Right forelimb (tissue), 1 donor: ENCODE results near the gene FAM118A.
"Not testable (repeated sequence)": the region's sequence is repeated elsewhere in the genome, so short reads cannot be mapped to it uniquely, and the experiment has no call there.

ENCODE experiments used
- DNase-seq: peaks from one replicate; pipeline ENCODE4 v3.0.0-alpha.2; 2018

FAM118A gene

DNA sequence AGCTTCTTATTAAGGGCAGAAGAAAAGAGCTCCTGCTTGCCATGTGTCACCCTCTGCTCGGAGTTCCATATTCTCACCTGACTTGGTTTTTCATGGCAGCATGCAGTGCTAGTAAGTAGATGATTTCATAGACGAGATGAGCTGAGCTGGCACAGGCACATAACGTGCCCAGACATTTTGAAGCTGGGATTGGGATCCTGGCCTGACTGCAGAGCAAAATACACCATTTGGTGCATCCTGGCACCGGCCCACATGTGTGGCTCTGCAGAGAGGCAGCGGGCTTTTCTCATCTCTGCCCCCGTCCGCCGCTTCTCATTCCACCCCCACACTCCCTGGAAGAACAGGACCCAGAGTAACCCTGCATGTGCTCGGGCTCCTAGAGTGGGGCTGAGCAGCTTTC, 24.8 kb downstream of the FAM118A start:
- no peak for DNase-seq

DNA sequence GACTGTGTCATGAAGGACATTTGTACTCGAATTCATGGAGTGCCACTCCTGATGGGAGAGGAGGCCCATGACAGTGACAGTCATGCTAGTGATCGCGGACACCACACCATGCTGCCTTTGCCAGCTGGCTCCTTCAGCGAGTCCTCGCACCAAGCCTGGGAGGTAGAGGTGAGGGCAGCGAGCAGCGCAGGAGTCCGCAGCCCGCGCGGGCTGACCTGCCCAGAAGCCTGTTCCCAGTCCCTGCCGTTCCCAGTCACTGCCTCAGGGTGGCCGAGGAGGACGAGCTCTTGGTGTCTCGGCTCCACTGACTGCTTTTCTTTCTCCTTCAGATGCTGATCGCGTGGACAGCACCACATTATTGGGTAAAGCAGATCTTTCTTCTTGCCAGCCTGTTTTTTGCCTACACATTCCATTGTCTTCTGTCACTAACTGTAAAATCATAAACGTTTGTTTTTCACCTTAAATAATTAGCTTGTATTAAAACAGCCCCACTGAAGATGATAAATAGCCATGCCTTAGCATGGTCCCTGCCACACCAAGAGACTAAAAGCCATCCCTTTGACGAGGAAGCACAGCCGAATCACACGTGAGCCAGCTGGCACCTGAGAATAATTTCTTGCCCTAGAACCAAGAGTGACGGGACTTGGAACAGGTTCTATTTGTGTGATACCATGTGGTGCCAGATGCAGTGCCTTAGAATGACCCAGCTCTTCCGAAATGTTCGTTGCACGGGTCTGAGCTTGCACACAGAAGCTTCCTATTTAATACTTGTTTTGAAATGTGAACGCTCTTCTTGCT, 25.5 kb downstream of the FAM118A start:
- no peak for DNase-seq

DNA sequence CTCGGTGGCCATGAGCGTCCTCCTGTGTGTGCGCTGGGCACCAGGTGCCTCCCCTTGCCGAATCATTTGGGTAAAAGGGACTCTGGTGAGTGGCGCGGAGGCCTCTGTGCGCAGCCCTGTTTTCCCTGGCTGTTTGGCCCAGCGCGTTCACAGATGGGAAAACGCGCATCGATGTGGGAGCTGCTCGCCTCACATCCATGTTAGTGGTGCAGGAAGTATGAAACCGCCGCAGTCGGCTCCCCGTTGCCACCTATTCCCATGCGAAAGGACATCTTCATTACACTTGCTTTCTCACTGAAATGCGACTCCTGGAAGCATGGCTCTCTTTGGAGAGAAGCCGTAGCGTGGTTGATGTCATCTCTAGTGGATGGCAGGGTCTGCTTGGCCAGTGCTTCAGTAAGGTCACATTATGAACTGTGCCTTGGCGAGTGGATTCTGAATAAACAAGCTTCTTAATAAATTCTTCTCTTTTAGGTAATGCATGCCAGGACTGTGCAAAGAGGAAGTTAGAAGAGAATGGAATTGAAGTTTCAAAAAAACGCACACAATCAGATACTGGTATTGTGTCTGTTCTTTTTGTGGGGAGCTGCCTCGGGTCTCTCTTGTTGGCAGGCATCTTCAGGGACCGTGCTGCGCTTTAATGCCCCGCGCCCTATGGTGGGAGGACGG, 26.3 kb downstream of the FAM118A start:
- DNase-seq, result no peak

DNA sequence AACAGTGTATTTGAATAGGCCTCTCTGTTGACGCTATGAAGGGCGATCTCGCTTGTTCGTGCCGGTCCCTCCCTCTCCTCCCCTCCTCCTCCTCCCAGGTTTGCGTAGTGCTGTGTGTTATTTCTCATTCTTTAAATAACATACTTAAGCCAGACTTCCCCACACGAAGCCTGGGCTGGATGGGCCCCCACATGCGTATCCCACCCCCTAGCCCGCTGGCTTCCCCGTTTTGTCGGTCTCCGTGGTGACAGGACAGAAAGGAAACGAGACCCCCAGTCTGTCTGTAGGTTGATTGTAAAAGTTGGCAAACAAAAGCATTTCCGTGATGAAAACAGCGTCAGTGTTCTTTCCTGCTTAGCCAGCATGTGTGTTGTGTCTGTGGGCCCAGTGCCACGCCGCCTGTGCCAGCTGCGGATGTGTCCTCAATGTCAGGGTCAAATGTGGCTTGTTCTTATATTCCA, 27.3 kb downstream of the FAM118A start:
- DNase-seq, result peak; percentile 68

DNA sequence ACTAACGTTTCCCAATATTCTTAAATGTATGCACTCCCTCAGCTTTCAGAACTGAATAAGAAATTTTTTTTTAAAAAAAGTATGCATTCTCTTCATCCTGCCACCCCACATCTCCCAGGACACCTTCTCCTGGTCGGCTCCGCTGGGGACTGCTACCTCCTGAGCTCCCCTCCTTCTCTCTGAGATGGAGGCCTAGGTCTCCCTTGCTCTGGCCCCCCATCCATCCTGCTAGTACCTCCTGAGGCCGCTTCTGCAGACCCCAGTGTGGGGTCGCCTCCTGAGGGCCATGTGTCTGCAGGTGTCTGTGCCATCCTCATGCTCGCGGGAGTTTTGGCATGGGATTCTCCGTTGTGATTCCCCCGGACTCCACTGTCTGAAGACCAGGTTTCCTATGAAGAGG, 27.8 kb downstream of the FAM118A start:
- no peak for DNase-seq

DNA sequence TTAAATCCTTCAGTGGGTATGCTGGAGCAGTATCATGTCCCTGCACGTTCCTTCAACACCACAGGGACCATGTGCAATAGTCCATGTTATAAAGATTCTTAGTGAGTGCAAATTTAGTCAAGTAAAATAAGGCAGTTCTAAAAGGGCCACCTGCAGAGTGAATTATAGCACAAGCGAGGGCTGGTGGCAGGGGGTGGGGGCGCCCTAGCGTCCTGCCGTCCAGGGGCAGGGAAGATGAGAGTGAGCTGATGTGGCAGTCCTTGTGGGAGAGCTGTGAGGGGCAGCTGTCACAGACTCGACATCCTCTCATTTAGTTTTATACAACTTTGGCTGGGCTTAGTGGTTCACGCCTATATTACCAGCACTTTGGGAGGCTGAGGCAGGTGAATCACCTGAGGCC, 29.1 kb downstream of the FAM118A start:
- no peak for DNase-seq

DNA sequence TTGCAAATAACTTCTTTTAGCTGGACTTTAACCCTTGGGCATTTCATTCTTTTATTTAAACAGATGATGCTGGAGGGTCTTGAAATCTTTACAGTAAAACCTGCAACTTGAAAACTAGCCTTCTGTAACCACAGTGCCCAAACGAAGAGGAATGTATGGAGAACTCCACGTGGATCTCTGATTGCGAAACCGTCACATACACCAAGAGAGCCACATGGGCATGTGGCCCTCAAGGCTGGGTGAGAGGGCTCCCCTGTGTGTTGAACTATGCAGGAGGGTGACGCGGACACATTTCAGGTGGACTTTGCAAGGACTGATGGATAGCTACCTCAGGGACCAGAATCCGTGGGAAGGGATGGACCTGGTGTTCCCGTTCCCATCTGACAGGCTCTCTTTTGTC, 30.6 kb downstream of the FAM118A start:
- DNase-seq, result no peak

DNA sequence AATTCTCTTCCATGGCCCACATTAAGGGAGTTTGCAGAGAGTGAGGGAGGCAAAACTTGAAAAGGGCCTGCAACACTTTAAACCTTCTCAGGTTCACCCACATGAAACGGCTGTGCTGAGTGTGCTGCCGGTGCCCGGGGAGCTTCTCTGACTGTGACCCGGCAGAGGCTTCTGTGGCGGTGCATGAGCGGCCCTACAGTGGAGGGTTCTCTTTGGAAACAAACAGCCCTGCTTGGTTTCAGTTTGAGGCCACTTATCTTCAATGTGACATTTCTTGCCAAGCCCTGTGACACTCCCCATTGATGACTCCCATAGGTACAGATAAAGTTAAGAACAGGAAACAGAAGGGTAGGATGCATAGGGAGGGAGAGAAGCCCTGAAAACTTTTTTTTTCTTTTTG, 31.8 kb downstream of the FAM118A start:
- no peak for DNase-seq

DNA sequence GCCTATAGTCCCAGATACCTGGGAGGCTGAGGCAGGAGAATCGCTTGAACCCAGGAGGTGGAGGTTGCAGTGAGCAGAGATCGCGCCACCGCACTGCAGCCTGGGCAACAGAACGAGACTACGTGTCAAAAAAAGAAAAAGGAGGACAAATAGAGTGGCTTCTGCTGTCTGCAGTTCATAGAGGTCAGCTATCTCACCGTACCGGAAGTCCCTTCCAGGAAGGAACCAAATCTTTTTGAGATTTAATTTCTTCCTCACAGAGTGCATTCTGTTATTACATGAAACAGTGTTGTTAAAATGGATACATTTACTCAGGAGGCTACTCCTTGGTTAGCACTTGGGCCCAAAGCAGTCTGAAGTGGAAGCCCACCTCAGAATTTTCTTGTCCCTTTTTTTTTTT, 33.4 kb downstream of the FAM118A start:
- DNase-seq, result no peak

DNA sequence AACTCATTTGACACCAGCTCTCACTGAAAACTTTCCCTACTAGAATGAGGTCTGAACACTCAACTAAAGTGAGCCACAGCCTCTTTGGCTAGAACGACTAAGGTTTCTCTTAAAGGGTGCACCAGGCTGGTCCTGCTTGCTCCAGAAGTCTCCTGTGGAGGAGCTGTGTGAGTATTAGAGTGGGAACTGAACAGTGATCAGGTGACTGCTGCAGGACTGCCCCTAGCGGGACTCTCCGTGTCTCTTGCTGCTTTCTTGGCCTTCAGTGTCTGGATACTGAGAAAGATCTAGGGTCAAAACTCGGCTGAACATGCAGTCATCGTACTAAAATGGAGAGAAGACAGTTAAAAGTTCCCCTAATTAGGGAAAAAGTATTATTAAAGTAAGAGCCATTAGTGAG, 34.6 kb downstream of the FAM118A start:
- no peak for DNase-seq

DNA sequence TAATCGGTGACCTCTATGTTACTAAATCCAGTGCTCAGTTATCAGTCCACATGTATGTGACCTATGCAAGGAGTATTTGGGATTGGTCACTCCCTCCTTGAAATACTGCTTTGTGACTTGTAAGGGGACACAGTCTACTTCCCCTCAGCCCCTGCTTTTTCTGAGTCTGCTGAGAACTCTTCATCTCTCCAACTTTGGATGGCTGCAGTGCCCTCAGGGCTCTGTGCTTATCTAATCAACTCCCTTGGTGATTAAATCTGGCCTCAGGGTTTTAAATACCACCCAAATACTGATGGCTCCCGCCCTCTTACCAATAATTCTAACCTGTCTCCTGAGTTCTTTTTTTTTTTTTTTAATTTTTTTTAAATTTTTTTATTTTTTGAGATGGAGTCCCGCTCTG, 40.2 kb downstream of the FAM118A start:
- no peak for DNase-seq

DNA sequence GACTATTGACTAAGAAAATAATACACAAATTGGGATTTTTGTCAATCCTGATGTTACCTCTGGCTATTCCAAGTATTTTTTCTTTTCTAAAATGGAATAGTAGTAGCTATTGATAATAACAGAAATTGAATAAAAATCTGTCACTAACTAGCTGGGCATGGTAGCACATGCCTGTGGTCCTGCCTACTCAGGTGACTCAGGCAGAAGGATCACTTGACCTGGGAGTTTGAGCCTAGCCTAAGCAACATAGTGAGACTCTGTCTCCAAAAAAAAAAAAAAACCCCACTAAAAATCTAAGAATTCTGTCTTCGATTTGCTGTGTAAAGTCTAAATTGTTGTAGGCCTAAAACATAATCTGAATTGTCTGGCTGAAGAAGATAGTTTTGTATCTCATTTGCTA, 42.2 kb downstream of the FAM118A start:
- no peak for DNase-seq

DNA sequence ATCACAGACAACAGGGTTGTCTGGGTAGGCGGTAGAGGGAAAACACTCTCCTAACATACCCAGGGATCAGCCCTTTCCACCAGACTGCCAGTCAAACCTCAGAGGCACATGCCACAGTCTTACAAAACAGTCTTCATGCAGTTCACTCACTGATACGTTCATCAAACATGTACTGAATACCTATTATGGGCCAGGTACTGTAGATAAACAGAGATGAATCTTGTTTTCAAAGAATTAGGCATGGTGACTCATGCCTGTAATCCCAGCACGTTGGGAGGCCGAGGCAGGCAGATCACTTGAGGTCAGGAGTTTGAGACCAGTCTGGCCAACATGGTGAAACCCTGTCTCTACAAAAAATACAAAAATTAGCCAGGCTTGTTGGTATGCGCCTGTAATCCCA, 43.0 kb downstream of the FAM118A start:
- DNase-seq, result not testable (repeated sequence)

DNA sequence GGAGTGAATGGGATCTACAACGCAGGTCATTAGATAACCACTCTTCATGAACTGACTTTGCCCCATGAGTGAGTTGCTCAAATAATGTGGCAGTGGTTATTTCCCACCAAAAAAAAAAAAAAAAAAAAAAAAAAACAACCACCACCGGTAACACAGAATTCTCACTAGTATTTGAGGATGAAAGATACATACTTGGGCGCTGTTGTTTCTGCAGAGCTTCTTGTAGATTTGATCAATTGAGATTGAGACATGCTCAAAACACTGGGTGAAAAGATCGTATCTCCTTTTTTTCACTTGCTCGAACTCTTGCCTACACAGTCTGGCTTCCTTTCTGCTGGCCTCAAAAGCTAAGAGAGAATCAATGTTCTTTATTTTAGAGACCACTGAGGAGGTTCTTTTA, 44.1 kb downstream of the FAM118A start:
- no peak for DNase-seq

DNA sequence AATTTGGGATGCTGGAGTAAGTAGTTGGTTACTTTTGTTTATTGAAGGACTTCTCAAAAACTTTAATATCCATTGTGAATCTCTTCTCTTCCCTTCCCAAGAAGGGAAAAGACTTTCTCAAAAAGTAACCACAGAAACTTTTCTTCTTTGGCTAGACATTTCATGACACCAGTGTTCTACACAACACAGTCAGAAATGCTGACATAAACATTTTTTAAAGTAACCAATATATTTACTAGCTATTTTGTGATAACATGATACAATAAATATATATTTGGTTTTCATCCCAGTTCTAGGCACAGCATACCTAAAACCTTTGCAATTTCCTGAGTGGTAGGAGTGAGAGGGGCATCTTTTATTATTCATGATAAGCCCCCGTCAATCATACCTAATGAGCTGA, 47.8 kb downstream of the FAM118A start:
- no peak for DNase-seq

DNA sequence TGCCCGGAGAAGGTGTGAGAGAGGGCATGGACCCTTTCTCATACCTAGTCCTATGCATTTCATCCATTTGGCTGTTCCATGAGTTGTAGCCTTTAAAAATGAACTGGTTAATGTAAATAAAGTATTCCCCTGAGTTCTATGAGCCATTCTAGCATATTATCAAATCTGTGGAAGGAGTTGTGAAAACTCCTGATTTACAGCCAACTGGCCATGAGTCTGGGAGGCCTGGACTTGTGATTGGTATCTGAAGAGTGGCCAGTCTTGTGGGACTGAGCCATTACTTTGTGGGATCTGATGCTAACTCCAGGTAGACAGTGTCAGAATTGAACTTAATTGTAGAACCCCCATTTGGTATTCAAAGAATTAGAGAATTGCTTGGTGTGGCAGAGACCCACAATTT, 48.4 kb downstream of the FAM118A start:
- no peak for DNase-seq

DNA sequence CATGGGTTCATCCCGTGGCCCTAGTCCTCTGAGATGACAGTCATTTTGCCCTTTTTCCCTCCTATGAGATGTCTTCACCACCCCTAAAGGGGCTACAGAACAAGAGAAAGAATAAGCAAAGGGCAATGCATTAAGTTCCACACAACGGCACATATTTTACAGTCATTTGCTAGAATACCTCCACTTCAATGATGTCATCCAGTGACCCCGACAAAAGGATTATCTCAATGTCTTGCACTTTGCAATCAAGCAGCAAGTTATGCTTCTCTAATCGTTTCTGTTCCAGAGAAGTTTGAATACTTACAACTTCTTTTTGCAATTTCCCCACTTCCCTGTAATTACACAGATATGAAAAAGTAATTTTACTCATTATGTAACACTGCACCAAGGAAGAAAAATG, 49.9 kb downstream of the FAM118A start:
- no peak for DNase-seq

DNA sequence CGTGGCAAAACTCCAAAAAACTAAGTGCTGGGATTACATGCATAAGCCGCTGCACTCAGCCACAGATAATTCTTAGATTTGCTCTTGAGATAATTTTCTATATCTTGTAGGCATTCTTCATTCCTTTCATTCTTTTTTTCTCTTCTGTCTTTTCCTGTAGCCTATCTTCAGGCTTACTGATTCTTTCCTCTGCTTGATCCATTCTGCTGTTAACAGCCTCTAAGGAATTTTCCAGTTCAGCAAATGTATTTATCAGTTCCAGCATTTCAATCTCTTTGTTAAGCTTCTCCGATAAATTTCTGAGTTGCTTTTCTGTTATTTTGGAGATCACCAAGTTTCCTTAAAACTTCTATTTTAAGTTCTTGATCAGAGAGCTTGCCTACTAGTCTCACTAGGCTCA, 57.0 kb downstream of the FAM118A start:
- DNase-seq, result no peak

DNA sequence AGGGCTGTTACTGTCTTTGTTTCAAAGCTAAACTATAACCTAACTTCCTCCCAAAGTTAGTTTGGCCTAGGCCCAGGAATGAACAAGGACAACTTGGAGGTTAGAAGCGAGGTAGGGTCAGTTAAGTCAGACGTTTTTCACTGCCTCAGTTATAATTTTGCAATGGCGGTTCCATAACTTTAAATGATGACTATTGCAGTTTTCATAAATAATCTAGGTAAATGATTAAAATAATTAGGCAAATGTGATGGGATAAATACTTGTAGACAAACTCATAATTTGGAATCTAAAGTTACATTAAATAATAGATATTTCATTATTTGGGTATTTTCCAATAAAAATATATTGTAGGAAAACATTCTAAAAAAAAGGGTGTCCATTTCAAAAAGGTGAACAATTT, 63.9 kb downstream of the FAM118A start:
- not testable (repeated sequence) for DNase-seq

DNA sequence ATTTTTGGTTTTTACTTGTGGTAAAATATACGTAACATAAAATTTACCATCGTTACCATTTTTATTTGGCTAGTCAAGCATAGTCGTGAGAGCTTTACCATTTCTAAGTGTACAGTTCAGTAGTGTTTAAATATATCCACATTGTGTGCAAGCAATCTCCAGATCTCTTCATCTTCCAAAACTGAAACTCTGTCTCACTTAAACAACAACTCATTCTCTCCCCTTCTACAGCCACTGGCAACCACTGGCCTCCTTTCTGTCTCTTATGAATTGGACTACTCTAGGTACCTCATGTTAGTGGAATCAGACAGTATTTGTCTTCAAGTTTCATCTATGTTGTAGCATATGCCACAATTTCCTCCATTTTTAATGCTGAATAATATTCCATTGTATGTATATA, 66.3 kb downstream of the FAM118A start:
- no peak for DNase-seq

DNA sequence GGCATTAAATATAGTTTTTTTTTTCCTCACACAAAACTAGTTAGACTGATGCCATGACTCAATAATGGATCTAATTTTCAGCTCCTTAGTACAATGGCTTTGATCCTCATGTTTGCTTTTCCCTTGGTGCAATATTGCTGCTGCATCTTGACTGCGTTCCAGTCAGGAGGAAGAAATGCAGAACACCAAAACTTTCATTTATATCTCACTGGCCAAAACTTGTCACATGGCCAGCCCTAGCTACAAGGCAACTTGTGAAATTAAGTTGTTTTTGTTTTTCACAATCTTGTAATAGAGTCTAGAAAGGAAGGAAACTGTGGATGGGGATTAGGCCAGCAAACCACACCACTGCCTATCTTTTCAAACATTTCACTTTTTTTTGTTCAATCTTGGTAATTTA, 67.0 kb downstream of the FAM118A start:
- DNase-seq, result no peak

DNA sequence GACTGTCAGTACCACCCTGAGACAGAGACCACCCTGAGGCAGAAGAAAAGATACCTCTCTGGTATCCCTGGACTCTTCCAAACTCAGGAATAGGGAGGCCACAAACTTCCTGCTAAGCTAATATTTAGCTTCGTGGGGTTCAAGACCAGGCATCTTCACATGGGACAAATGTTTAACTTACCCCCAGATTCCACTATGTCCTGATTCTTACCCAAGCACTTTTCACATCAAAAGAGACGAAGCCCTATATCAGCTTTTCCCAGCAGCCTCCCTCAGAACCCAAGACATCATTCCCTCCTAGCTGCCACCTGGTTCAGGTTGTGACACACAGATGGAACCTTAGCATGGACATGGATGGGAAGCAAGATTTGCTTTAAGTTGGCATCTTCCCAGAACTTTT, 71.6 kb downstream of the FAM118A start:
- no peak for DNase-seq

DNA sequence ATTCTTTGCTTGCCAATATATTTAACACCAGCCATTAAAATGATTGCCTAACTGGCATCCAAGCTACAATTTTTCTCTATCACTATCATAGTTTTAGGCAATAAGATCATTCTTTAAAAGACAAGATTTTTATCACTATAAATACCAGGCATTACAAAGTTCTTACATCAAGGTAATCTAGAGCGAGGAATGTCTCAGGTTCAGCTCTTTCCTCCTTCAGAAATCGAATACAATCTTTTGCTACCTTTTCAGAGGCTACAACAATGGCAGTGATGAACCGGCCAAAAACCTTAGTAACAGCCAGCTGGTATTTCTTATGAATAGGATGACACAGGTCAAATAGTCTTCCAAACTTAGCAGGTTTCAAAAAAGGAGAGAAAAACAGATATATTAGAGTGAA, 79.8 kb downstream of the FAM118A start:
- no peak for DNase-seq
